Adrenal gland (tissue), 12 donors: ENCODE data around the gene LRBA. TPM values are rescaled to one million over a fixed set of nuclear protein-coding genes. Genes with fewer than 3 reads are reported as not detected.
A peak's percentile ranks its signal among the peaks of the same experiment; 100 is the strongest.

Experiments
- DNase-seq, 7 donors: peaks; one replicate each; pipeline ENCODE4 v3.0.0-alpha.2; 2019 to 2020
- H3K27ac ChIP-seq, 5 donors: fragments of 200-600 bp; sonication (generic) in 4 of 5; 1 replicate in 3 of 5; 2 replicates in 2 of 5; pipeline versions ENCODE4 v1.5.1 to v1.8.0; 2016 to 2020; ENCODE audit warnings: mild to moderate bottlenecking in 1 of 5
- H3K27me3 ChIP-seq: fragments of 200-600 bp; 2 replicates; pipeline ENCODE4 v1.8.0; 2021
- H3K36me3 ChIP-seq, 2 donors: fragments of 200-600 bp; replicated peaks in 1 of 2; 1 replicate in 1 of 2; 2 replicates in 1 of 2; pipeline versions ENCODE4 v1.5.1 to v1.8.0; 2018 to 2022
- H3K4me1 ChIP-seq, 2 donors: fragments of 200-600 bp; replicated peaks in 1 of 2; 1 replicate in 1 of 2; 2 replicates in 1 of 2; pipeline versions ENCODE4 v1.5.1 to v1.8.0; 2018 to 2021
- H3K4me3 ChIP-seq, 4 donors: fragments of 200-600 bp; sonication (generic) in 3 of 4; one replicate each; pipeline ENCODE4 v1.5.1; 2016 to 2018
- H3K9me3 ChIP-seq, 3 donors: fragments of 200-600 bp; sonication (generic) in 1 of 3; replicated peaks in 1 of 3; 1 replicate in 2 of 3; 2 replicates in 1 of 3; pipeline versions ENCODE4 v1.5.1 to v1.8.0; 2016 to 2021
- POLR2A ChIP-seq, 2 donors: fragments of 450-650 bp; IDR thresholded peaks; one replicate each; pipeline ENCODE4 v1.6.1; 2017; ENCODE audit warnings: antibody characterized with exemption in 2 of 2, mild to moderate bottlenecking in 2 of 2, moderate library complexity in 1 of 2
- WGBS, 4 donors: extraction: QIAGEN DNeasy Blood & Tissue Kit in 2 of 4; methylation state at CpG; one replicate each; pipeline versions ENCODE4 v1.1.5 to v1.1.7; 2013 to 2017; 5-methylcytosine and 5-hydroxymethylcytosine counted together
- intact Hi-C, 2 donors: fragments of 100-400 bp; cut with DNase I; formaldehyde crosslinking; loops; one replicate each; pipeline versions ENCODE4 v1.14.1 to v1.15.0; 2022 to 2023
- polyA plus RNA-seq, 3 donors: library from polyadenylated mRNA; stranded (reverse); fragments of 200-250 nt in 2 of 3; fragments of 350-450 nt in 1 of 3; fragmentation: Illumina TruSeq in 1 of 3; extraction: RNeasy Lipid Tissue Mini Kit (QIAGEN cat#74804) in 1 of 3; gene quantifications; one replicate each; pipeline ENCODE4 v1.2.3, GENCODE V29; 2013 to 2014
- total RNA-seq, 9 donors: library from RNA; depleted of rRNA in 4 of 9; stranded (reverse); fragments of >200 nt in 4 of 9; fragments of 120-200 nt in 1 of 9; fragmentation: NEBNext Ultra II Directional in 1 of 9; extraction: Animal tissue kit (Norgen Biotek cat#: 25700) in 1 of 9; gene quantifications; one replicate each; pipeline versions ENCODE4 v1.1.0 to v1.2.4, GENCODE V29; 2013 to 2023
- TF ChIP-seq, protein P1 (sequence below), 6 experiments: fragments of 450-650 bp in 4 of 6; fragments of 200-600 bp in 2 of 6; sonication (generic) in 1 of 6; IDR thresholded peaks; 1 replicate in 5 of 6; 2 replicates in 1 of 6; pipeline versions ENCODE4 v1.5.1 to v1.8.0; 2016 to 2021; ENCODE audit warnings: antibody characterized with exemption in 6 of 6, mild to moderate bottlenecking in 2 of 6, moderate library complexity in 1 of 6
- donor health status: healthy with polysubstance abuse.
- donor health status: Bipolar disorder and iron deficiency.
- donor health status: DM: yes; HTN: yes; CAD: no.
- donor health status: DM: no; HTN: no; CAD: no.
- donor health status: DM: no; HTN: no; CAD: no.
- donor health status: DM: yes; HTN: yes; CAD: no.

LRBA gene
- total and polyA plus RNA-seq, 12 donors, result 9.6 to 106 (median 40.6) TPM

DNA sequence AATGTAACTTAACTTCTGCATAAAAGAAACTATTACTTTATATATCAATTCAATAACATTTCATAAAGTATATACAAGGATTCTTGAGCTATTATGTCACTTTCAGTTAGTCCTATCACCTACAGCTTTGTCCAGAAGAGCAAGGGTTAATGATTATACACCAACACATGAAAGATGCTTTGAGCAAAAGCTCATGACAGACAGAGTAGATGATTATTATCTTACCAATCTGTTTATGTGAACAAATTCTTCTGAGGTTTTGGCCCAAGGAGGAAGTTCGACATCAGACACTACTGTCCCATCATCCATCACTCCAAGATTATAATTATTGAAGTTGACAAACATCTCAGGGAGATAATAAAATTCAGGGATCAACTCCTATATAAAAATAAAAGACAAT, 599.9 kb downstream of the LRBA start:
- no peaks in the 10 kb centered on the region for H3K36me3 ChIP-seq
- WGBS, 4 donors, result 61 to 84% (median 79%) methylated on average over 1 of the region's 1 CpG
- H3K4me3 ChIP-seq, result no peak overlapping the region
- no peaks in the 10 kb centered on the region for H3K27me3 ChIP-seq
- H3K27ac ChIP-seq, result no peak overlapping the region
- intact Hi-C loops, result no loop called here
- no peak for TF ChIP-seq POLR2A (IDR thresholded peaks at IDR 0.05)
- TF ChIP-seq, protein P1, sequence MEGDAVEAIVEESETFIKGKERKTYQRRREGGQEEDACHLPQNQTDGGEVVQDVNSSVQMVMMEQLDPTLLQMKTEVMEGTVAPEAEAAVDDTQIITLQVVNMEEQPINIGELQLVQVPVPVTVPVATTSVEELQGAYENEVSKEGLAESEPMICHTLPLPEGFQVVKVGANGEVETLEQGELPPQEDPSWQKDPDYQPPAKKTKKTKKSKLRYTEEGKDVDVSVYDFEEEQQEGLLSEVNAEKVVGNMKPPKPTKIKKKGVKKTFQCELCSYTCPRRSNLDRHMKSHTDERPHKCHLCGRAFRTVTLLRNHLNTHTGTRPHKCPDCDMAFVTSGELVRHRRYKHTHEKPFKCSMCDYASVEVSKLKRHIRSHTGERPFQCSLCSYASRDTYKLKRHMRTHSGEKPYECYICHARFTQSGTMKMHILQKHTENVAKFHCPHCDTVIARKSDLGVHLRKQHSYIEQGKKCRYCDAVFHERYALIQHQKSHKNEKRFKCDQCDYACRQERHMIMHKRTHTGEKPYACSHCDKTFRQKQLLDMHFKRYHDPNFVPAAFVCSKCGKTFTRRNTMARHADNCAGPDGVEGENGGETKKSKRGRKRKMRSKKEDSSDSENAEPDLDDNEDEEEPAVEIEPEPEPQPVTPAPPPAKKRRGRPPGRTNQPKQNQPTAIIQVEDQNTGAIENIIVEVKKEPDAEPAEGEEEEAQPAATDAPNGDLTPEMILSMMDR (IDR thresholded peaks at IDR 0.05), result no peak
- no peak for DNase-seq
- no peaks in the 10 kb centered on the region for H3K4me1 ChIP-seq
- peaks cover 0 to 3% (median 0%) of the 10 kb centered on the region in 3 donors for H3K9me3 ChIP-seq

DNA sequence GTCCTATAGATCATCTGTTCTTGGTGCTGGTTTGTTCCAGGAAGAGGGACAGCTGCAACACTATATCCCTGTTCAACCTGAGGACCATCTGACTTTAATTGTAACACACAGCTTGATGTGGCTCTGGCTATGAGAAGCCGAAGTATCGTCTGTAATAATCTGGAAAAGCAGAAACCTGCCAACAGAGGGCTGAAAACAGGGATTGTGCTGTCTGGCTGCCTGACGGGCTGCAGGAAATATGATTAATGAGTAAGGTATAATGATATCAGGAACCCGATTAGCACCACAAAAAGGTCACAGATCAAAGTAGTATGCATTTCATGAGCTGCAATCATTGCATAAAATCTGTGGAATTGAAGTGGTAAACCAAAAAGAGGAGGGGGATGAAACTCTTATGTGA, 603.6 kb downstream of the LRBA start:
- Histone ChIP-seq H3K27me3 (no peaks in the 10 kb centered on the region), H3K27ac (peak overlapping the region in 1 of 5 donors; percentile 10), H3K36me3 (no peaks in the 10 kb centered on the region), H3K4me1 (no peaks in the 10 kb centered on the region), H3K4me3 (no peak overlapping the region), H3K9me3 (peaks cover 0 to 3% (median 0%) of the 10 kb centered on the region in 3 donors)
- TF ChIP-seq POLR2A (IDR thresholded peaks at IDR 0.05), result no peak
- TF ChIP-seq, protein P1 (IDR thresholded peaks at IDR 0.05), result no peak
- WGBS, 4 donors, result 65 to 76% (median 68%) methylated on average over 4 of the region's 4 CpGs
- DNase-seq, result no peak
- intact Hi-C loops, result no loop called here

- Histone ChIP-seq H3K27me3 (no peaks in the 10 kb centered on the region), H3K4me3 (no peak overlapping the region), H3K27ac (no peak overlapping the region), H3K9me3 (no peaks in the 10 kb centered on the region), H3K36me3 (no peaks in the 10 kb centered on the region), H3K4me1 (no peaks in the 10 kb centered on the region)
- 53 to 67% (median 62%) methylated on average over 5 of the region's 5 CpGs for WGBS, 4 donors
- intact Hi-C loops, result no loop called here
- peak; percentile 31 to 83 (median 52) for DNase-seq
- no peak for TF ChIP-seq POLR2A (IDR thresholded peaks at IDR 0.05)
- TF ChIP-seq, protein P1 (IDR thresholded peaks at IDR 0.05), result no peak
Measured at GRCh38 chr4:150402871-150403272, 612.2 kb downstream of the LRBA start.

GRCh38 chr4:150401083-150401687, 613.9 kb downstream of the LRBA start:
- H3K27ac ChIP-seq, result no peak overlapping the region
- no peak for DNase-seq
- TF ChIP-seq POLR2A (IDR thresholded peaks at IDR 0.05), result no peak
- TF ChIP-seq, protein P1 (IDR thresholded peaks at IDR 0.05), result no peak
- no peaks in the 10 kb centered on the region for H3K4me1 ChIP-seq
- no peaks in the 10 kb centered on the region for H3K36me3 ChIP-seq
- H3K4me3 ChIP-seq, result no peak overlapping the region
- no peaks in the 10 kb centered on the region for H3K27me3 ChIP-seq
- no peaks in the 10 kb centered on the region for H3K9me3 ChIP-seq
- 94 to 95% (median 94%) methylated on average over 7 of the region's 7 CpGs for WGBS, 4 donors
- intact Hi-C loops, result no loop called here
